ENCODE measurements around the gene LRP1B.

The LRP1B gene

GRCh38 chr2:141264848-141265247 lies 866.0 kb downstream of the LRP1B start:
- no peaks in the 10 kb centered on the region for H3K27me3 ChIP-seq (replicated peaks; ENCODE audit: control insufficient read depth, insufficient read depth, low read length, poor library complexity, severe bottlenecking)
- H3K36me3 ChIP-seq (ENCODE audit: control insufficient read depth, insufficient read depth, low read length): no peaks in the 10 kb centered on the region
- H3K4me3 ChIP-seq (ENCODE audit: insufficient read depth, low read depth, low read length, poor library complexity, severe bottlenecking): no peak overlapping the region
- H3K4me1 ChIP-seq (ENCODE audit: control insufficient read depth, insufficient read depth, low read length, poor library complexity, severe bottlenecking): no peaks in the 10 kb centered on the region
- H3K27ac ChIP-seq (ENCODE audit: insufficient read depth, low read length, poor library complexity, severe bottlenecking): no peak overlapping the region
- no peak for DNase-seq
- no peaks in the 10 kb centered on the region for H3K9me3 ChIP-seq (ENCODE audit: control insufficient read depth, low read length)

GRCh38 chr2:141260911-141261310 lies 869.9 kb downstream of the LRP1B start:
- Histone ChIP-seq H3K4me3 (ENCODE audit: insufficient read depth, low read depth, low read length, poor library complexity, severe bottlenecking) (no peak overlapping the region), H3K27me3 (replicated peaks; ENCODE audit: control insufficient read depth, insufficient read depth, low read length, poor library complexity, severe bottlenecking) (no peaks in the 10 kb centered on the region), H3K9me3 (ENCODE audit: control insufficient read depth, low read length) (no peaks in the 10 kb centered on the region), H3K36me3 (ENCODE audit: control insufficient read depth, insufficient read depth, low read length) (no peaks in the 10 kb centered on the region), H3K4me1 (ENCODE audit: control insufficient read depth, insufficient read depth, low read length, poor library complexity, severe bottlenecking) (no peaks in the 10 kb centered on the region), H3K27ac (ENCODE audit: insufficient read depth, low read length, poor library complexity, severe bottlenecking) (no peak overlapping the region)
- no peak for DNase-seq

GRCh38 chr2:141259683-141260082 lies 871.1 kb downstream of the LRP1B start:
- DNase-seq: no peak
- Histone ChIP-seq H3K4me3 (ENCODE audit: insufficient read depth, low read depth, low read length, poor library complexity, severe bottlenecking) (no peak overlapping the region), H3K27me3 (replicated peaks; ENCODE audit: control insufficient read depth, insufficient read depth, low read length, poor library complexity, severe bottlenecking) (no peaks in the 10 kb centered on the region), H3K36me3 (ENCODE audit: control insufficient read depth, insufficient read depth, low read length) (no peaks in the 10 kb centered on the region), H3K9me3 (ENCODE audit: control insufficient read depth, low read length) (no peaks in the 10 kb centered on the region), H3K27ac (ENCODE audit: insufficient read depth, low read length, poor library complexity, severe bottlenecking) (no peak overlapping the region), H3K4me1 (ENCODE audit: control insufficient read depth, insufficient read depth, low read length, poor library complexity, severe bottlenecking) (no peaks in the 10 kb centered on the region)

- Histone ChIP-seq H3K27ac (ENCODE audit: insufficient read depth, low read length, poor library complexity, severe bottlenecking) (no peak overlapping the region), H3K4me1 (ENCODE audit: control insufficient read depth, insufficient read depth, low read length, poor library complexity, severe bottlenecking) (no peaks in the 10 kb centered on the region), H3K36me3 (ENCODE audit: control insufficient read depth, insufficient read depth, low read length) (no peaks in the 10 kb centered on the region), H3K9me3 (ENCODE audit: control insufficient read depth, low read length) (no peaks in the 10 kb centered on the region), H3K27me3 (replicated peaks; ENCODE audit: control insufficient read depth, insufficient read depth, low read length, poor library complexity, severe bottlenecking) (no peaks in the 10 kb centered on the region), H3K4me3 (ENCODE audit: insufficient read depth, low read depth, low read length, poor library complexity, severe bottlenecking) (no peak overlapping the region)
- no peak for DNase-seq
Observed at GRCh38 chr2:141242008-141242407, 888.8 kb downstream of the LRP1B start.

GRCh38 chr2:141226560-141226959 lies 904.3 kb downstream of the LRP1B start:
- H3K36me3 ChIP-seq (ENCODE audit: control insufficient read depth, insufficient read depth, low read length): no peaks in the 10 kb centered on the region
- no peaks in the 10 kb centered on the region for H3K27me3 ChIP-seq (replicated peaks; ENCODE audit: control insufficient read depth, insufficient read depth, low read length, poor library complexity, severe bottlenecking)
- H3K4me1 ChIP-seq (ENCODE audit: control insufficient read depth, insufficient read depth, low read length, poor library complexity, severe bottlenecking): no peaks in the 10 kb centered on the region
- no peak for DNase-seq
- H3K27ac ChIP-seq (ENCODE audit: insufficient read depth, low read length, poor library complexity, severe bottlenecking): no peak overlapping the region
- H3K4me3 ChIP-seq (ENCODE audit: insufficient read depth, low read depth, low read length, poor library complexity, severe bottlenecking): no peak overlapping the region
- no peaks in the 10 kb centered on the region for H3K9me3 ChIP-seq (ENCODE audit: control insufficient read depth, low read length)

- no peaks in the 10 kb centered on the region for H3K9me3 ChIP-seq (ENCODE audit: control insufficient read depth, low read length)
- no peak overlapping the region for H3K4me3 ChIP-seq (ENCODE audit: insufficient read depth, low read depth, low read length, poor library complexity, severe bottlenecking)
- no peaks in the 10 kb centered on the region for H3K4me1 ChIP-seq (ENCODE audit: control insufficient read depth, insufficient read depth, low read length, poor library complexity, severe bottlenecking)
- DNase-seq: no peak
- H3K36me3 ChIP-seq (ENCODE audit: control insufficient read depth, insufficient read depth, low read length): no peaks in the 10 kb centered on the region
- H3K27ac ChIP-seq (ENCODE audit: insufficient read depth, low read length, poor library complexity, severe bottlenecking): no peak overlapping the region
- no peaks in the 10 kb centered on the region for H3K27me3 ChIP-seq (replicated peaks; ENCODE audit: control insufficient read depth, insufficient read depth, low read length, poor library complexity, severe bottlenecking)
Observed at GRCh38 chr2:141207036-141207385, 923.8 kb downstream of the LRP1B start.

GRCh38 chr2:141201016-141201565 lies 929.7 kb downstream of the LRP1B start:
- no peaks in the 10 kb centered on the region for H3K4me1 ChIP-seq (ENCODE audit: control insufficient read depth, insufficient read depth, low read length, poor library complexity, severe bottlenecking)
- H3K4me3 ChIP-seq (ENCODE audit: insufficient read depth, low read depth, low read length, poor library complexity, severe bottlenecking): no peak overlapping the region
- no peak for DNase-seq
- no peak overlapping the region for H3K27ac ChIP-seq (ENCODE audit: insufficient read depth, low read length, poor library complexity, severe bottlenecking)
- H3K9me3 ChIP-seq (ENCODE audit: control insufficient read depth, low read length): peaks cover 4% of the 10 kb centered on the region
- no peaks in the 10 kb centered on the region for H3K27me3 ChIP-seq (replicated peaks; ENCODE audit: control insufficient read depth, insufficient read depth, low read length, poor library complexity, severe bottlenecking)
- H3K36me3 ChIP-seq (ENCODE audit: control insufficient read depth, insufficient read depth, low read length): no peaks in the 10 kb centered on the region

- H3K36me3 ChIP-seq (ENCODE audit: control insufficient read depth, insufficient read depth, low read length): no peaks in the 10 kb centered on the region
- no peaks in the 10 kb centered on the region for H3K4me1 ChIP-seq (ENCODE audit: control insufficient read depth, insufficient read depth, low read length, poor library complexity, severe bottlenecking)
- H3K27ac ChIP-seq (ENCODE audit: insufficient read depth, low read length, poor library complexity, severe bottlenecking): no peak overlapping the region
- no peak overlapping the region for H3K4me3 ChIP-seq (ENCODE audit: insufficient read depth, low read depth, low read length, poor library complexity, severe bottlenecking)
- peaks cover 4% of the 10 kb centered on the region for H3K9me3 ChIP-seq (ENCODE audit: control insufficient read depth, low read length)
- H3K27me3 ChIP-seq (replicated peaks; ENCODE audit: control insufficient read depth, insufficient read depth, low read length, poor library complexity, severe bottlenecking): no peaks in the 10 kb centered on the region
- no peak for DNase-seq
Observed at GRCh38 chr2:141200191-141200590, 930.6 kb downstream of the LRP1B start.

GRCh38 chr2:141199711-141200110 lies 931.1 kb downstream of the LRP1B start:
- H3K27ac ChIP-seq (ENCODE audit: insufficient read depth, low read length, poor library complexity, severe bottlenecking): no peak overlapping the region
- no peaks in the 10 kb centered on the region for H3K27me3 ChIP-seq (replicated peaks; ENCODE audit: control insufficient read depth, insufficient read depth, low read length, poor library complexity, severe bottlenecking)
- no peak for DNase-seq
- H3K36me3 ChIP-seq (ENCODE audit: control insufficient read depth, insufficient read depth, low read length): no peaks in the 10 kb centered on the region
- H3K4me1 ChIP-seq (ENCODE audit: control insufficient read depth, insufficient read depth, low read length, poor library complexity, severe bottlenecking): no peaks in the 10 kb centered on the region
- H3K4me3 ChIP-seq (ENCODE audit: insufficient read depth, low read depth, low read length, poor library complexity, severe bottlenecking): no peak overlapping the region
- peaks cover 4% of the 10 kb centered on the region for H3K9me3 ChIP-seq (ENCODE audit: control insufficient read depth, low read length)

- no peak for DNase-seq
- no peaks in the 10 kb centered on the region for H3K4me1 ChIP-seq (ENCODE audit: control insufficient read depth, insufficient read depth, low read length, poor library complexity, severe bottlenecking)
- H3K27ac ChIP-seq (ENCODE audit: insufficient read depth, low read length, poor library complexity, severe bottlenecking): no peak overlapping the region
- H3K9me3 ChIP-seq (ENCODE audit: control insufficient read depth, low read length): peaks cover 4% of the 10 kb centered on the region
- no peaks in the 10 kb centered on the region for H3K36me3 ChIP-seq (ENCODE audit: control insufficient read depth, insufficient read depth, low read length)
- no peaks in the 10 kb centered on the region for H3K27me3 ChIP-seq (replicated peaks; ENCODE audit: control insufficient read depth, insufficient read depth, low read length, poor library complexity, severe bottlenecking)
- H3K4me3 ChIP-seq (ENCODE audit: insufficient read depth, low read depth, low read length, poor library complexity, severe bottlenecking): no peak overlapping the region
Observed at GRCh38 chr2:141195087-141195486, 935.7 kb downstream of the LRP1B start.

- Histone ChIP-seq H3K36me3 (ENCODE audit: control insufficient read depth, insufficient read depth, low read length) (no peaks in the 10 kb centered on the region), H3K4me1 (ENCODE audit: control insufficient read depth, insufficient read depth, low read length, poor library complexity, severe bottlenecking) (no peaks in the 10 kb centered on the region), H3K27ac (ENCODE audit: insufficient read depth, low read length, poor library complexity, severe bottlenecking) (no peak overlapping the region), H3K27me3 (replicated peaks; ENCODE audit: control insufficient read depth, insufficient read depth, low read length, poor library complexity, severe bottlenecking) (no peaks in the 10 kb centered on the region), H3K4me3 (ENCODE audit: insufficient read depth, low read depth, low read length, poor library complexity, severe bottlenecking) (no peak overlapping the region), H3K9me3 (ENCODE audit: control insufficient read depth, low read length) (no peaks in the 10 kb centered on the region)
- no peak for DNase-seq
Observed at GRCh38 chr2:141187075-141187439, 943.8 kb downstream of the LRP1B start.

Measured in effector memory CD4-positive, alpha-beta T cell (primary cell).